HG02981 (cell line): Measurements from ENCODE around the gene A1BG.
A peak's percentile ranks its signal among the peaks of the same experiment; 100 is the strongest.
"Not testable (repeated sequence)": the region's sequence is repeated elsewhere in the genome, so short reads cannot be mapped to it uniquely, and the experiment has no call there.

ENCODE experiments used
- ATAC-seq: cut with Tn5 transposase; IDR thresholded peaks from one replicate; pipeline ENCODE4 v1.9.1; 2021; ENCODE audit warnings: mild to moderate bottlenecking, moderate library complexity; ENCODE audit not compliant: unreplicated experiment

The A1BG gene

DNA sequence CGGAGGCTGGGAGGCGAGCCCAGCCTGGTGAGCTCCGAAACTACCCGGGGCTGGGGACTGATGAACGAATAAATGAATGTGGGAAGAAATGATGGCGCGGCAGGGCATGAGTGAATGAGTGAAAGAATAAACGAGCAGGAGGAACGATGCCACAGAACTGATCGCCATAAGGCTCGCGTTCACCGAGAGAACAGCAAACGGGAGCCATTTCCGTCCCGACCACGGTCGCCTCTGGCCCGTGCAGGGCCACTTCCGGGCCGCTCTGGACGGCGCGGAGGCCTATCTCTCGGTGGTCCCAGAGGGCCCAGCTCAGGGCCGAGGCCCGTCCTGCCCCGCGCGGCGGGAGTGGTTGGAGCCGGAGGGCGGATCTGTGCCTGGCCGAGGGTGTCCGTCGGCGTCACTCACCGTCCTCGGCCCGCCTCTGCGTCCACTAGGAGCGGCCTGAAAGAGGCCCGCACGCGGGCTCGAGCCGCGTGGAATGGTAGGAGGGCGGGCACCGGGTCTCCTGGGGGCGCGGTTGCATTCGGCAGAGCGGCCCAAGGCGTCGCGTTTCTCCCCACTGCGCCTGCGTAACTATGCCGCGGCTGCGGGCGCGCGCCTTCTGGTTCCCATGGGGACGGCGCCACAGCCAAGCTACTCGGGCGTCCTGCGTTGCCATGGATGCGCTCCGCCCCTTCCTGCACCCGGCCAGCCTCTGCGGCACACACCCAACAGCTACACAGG is 9.1 kb upstream of the A1BG start, which contains the start of gene ZNF497:
TSS of gene ZNF497 (minus strand) at position 480 of the 723 bp plus-strand sequence. CDS start 5,116 bp downstream, outside the sequence.
- ATAC-seq: peak; percentile 83

DNA sequence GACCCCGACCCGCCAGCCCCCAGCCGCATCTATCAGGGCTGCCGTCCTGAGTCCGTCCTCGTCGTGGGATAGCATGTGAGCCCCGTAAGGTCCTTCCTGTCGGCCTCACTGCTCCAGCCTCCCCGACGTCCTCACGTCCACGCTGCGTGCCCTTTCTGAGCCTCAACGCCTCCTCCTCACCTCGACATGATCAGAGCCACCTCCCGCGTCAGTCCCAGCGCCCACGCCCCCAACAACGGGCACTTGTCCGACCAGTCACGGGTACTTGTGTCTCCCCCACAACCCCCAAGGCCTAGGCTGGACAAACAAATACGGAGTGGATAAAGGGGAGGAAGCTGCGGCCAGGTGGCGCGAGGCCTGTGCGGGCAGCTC is 8.6 kb upstream of the A1BG start:
- ATAC-seq: peak; percentile 15

DNA sequence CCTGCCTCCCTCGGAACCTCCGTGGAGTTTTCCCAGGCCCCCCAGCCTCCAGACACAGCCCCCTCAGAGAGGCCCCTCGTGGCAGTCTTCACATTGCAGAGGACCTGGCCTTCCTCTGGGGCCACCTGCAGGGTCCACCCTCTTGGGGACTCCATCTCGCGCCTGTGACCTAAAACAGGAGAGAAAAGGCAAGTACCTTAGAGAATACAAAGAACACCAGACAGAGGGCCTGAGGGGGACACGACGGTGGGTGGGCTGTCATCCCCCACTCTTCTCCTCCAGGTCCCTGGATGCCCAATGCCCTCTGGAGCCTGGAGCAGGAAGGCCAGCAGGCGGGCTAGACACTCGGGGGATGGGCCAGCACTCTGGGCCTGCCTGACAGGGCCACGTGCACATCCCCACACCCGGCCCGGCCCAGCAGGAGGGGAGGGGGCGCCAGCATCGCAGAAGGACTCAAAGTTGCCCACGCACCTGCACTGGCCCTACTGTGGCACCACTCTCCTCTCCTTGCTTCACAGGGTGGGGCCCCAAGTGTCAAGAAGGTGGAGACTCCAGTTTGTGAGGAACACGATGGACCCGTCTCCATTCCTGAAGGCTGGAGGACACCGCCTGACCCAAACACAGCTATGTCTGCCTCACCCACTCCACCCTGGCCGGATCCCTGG is 4.3 kb upstream of the A1BG start:
- no peak for ATAC-seq

DNA sequence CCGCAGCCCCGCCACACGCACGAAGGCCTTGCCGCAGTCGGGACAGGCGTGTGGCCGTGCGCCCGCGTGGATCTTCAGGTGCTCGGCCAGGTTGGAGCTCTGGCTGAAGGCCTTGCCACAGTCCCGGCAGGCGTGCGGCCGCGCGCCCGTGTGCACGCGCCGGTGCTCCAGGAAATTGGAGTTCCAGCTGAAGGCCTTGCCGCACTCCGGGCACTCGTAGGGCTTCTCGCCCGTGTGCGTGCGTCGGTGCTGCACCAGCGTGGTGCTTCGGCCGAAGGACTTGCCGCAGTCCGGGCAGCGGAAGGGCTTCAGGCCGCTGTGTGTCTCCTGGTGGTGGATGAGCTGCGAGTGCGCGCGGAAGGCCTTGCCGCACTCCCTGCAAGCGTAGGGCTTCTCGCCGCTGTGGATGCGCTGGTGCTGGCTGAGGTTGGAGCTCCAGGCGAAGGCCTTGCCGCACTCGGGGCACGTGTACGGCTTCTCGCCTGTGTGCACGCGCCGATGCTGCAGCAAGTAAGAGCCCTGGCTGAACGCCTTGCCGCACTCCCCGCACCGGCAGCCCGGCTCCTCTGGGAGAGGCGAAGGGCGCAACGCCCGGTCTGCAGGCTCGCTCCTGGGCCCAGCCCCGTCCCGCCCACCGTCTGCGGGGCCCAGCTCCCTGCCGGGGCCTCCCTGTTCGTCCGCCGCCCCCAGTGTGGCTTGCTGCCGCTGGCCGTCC is 3.6 kb upstream of the A1BG start:
- no peak for ATAC-seq

DNA sequence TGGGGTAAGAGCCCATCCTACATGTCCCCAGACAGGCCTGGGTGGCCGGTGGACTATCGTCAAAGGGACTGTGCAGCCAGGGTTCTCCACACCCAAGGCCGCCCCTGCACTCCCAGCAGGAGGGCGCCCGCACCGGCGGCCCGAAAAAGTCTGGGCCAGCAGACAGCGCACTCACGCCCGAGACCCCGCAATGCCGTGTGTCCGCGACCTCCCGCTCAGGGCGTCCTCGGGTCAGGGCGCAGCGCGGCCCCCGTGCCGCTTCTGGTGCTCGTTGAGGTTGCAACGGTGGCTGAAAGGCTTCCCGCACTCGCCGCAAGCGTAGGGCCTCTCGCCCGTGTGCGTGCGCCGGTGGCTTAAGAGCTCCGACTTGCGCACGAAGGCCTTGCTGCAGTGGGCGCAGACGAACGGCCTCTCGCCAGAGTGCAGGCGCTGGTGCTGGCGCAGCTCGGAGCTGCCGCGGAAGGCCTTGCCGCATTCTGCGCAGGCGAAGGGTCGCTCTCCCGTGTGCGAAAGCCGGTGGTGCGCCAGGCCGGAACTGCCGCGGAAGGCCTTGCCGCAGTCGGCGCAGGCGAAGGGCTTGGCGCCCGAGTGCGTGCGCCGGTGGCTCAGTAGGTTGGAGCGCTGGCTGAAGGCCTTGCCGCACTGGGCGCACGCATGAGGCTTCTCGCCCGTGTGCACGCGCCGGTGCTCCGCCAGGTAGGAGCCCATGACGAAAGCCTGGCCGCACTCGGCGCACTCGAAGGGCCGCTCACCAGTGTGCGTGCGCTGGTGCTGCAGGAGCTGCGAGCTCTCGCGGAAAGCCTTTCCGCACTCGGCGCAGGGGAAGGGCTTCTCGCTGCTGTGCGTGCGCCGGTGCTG is 2.8 kb upstream of the A1BG start:
- ATAC-seq: no peak

DNA sequence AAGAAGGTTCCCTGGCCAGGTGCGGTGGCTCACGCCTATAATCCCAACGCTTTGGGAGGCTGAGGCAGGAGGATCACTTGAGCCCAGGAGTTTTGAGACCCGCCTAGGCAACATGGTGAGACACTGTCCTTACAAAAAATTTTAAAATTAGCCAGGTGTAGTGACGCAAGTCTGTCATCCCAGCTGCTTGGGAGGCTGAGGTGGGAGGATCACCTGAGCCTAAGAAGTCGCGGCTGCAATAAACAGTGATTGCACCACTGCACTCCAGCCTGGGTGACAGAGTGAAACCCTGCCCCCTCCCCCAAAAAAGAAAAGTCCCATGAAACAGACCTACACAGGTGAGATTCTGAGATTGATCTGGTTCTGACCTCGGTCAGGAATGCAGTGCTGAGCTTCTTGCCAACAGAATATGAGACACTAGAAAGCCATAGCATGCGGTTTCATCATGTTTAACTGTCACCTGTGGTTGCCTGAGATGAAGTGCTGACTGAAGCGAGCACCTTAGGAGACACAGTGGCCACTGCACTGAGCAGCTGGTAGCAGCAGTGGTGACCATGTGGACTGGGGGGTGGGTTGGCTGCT is 2.0 kb upstream of the A1BG start:
- no peak for ATAC-seq

DNA sequence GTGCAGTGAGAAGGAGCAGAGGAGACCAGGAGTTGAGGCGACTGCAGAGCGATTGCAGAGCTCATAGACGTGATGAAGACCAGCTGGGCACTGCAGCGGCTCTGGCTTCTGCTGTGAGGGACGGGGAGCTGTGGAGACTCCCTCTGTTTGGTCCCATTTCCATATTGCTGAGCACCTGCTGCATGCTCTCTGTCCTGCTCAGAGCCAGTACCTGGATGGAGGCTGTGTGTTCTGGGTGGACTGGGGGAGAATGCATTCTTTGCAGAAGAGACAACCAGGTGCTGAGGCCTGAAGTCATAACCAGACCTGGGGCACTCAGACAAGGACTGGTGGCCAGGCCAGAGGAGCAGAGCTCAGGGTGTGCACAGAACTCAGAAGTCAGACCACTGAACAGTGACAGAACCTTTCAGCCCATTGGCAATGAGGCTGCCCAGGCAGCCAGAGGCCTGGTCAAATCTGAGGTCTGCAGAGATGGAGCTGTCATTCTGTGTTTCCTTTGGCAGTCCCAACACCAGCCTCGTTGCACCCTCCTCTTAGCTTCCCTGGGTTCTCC is 1.3 kb upstream of the A1BG start:
- no peak for ATAC-seq

DNA sequence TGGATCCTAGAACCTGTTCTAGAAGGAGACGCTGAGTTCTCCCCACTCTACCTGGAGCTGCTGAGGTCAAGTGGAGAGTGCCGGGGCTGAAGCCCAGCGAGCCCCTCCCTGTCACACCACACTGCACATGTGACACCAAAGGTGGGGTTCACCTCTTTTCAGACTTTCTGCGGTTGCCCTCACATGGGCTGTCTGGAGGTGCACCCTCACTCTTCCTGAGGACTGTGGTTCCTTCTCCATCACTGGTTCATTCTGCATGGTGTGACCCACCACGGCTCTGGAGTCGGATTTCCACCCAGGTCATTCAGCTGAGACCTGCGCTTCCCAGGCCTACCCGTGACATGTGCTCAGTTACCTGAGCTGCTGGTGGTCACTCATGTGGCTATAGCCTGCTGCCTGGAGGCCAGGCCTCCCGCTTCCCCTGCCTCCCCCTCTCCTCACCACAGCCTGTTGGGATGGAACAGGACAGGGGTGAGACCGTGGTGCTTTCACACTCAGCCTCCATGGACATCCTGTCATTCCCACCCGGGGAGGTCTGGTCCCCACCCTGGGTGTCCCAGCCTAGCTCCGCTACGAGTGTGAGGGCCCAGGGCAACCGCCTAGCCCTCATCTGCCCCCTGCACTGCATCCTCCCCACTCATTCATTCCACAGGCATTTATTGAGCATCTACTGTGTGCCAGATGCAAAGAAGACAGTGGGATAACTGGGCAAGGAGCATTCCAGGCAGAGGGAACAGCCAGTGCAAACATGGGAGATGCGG is 605 bp upstream of the A1BG start:
- ATAC-seq: no peak

DNA sequence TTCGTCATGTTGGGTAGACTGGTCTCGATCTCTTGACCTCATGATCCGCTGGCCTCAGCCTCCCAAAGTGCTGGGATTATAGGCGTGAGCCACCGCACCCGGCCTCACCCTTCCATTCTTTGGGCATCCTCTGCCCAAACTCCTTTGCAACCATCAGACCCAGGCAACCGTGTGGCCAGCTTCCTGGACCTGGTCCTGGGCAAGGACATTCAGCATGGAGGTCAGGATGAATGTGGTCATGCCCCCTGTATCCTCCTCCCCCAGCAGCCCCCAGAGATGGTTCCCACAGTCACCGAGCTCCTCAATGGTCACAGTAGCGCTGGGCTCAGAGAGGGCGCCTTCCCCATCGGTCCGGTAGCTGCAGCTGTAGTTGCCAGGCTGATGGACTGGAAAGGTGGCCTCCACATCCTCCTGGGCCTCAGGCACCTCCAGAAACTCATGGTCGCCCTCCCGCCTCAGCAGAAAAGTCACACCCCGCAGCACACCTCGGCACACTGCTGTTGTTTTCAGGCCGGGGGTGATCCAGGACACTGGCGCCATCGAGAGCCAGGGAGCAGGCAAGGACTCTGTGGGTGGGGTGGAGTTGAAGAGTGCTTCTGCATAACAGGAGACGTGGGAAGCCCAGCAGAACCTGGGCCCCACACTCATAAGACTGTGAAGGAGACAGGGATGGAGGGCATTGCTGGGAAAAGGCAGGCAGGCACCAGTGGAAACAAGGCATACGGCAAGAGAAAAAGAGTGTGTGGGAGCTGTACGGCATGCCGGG is 1.1 kb downstream of the A1BG start:
- ATAC-seq: no peak

DNA sequence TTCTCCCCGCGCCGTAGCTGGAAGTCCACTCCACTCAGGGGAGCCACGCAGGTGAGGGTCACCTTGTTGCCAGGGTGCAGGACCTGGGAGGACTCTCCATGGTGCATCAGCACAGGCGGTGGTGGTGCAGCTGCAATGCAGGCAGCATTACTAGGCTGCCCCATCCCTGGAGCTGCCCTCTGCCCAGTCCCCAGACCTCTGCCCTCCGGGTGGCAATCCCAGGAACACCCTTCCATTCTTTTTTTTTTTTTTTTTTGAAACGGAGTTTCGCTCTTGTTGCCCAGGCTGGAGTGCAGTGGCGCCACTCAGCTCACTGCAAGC is 1.8 kb downstream of the A1BG start:
- ATAC-seq: no peak

DNA sequence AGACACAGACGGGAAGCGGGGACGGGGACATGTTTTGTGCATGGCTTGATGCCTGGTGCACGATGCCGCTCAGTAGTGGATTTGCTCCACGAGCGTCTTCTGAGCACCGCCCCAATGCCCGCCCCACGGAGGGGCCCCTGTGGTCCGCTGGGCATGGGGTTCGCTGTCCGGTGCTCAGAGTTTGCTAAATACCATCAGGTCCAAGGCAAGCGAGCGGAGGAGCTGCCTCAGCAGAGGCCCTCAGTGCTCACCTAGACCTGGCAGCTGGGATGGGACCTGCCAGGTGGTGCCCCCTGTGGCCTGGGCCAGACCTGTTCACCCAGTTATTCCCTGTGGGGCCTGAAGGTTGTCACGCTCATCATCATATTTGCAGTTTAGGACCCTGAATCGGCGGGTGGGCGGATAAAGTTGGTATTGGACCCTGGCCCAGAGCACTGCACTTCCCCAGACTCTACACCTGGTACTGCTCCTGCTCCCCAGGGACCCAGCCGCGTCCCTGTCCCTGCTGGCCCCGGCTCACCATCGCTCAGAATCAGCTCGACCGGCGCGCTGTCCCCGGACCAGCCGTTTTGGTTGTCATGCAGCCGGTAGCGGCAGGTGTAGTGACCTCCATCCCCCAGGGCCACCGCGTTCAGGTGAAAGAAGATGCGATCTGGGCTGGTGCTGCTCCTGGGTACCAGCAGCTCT is 2.3 kb downstream of the A1BG start:
- ATAC-seq: no peak

DNA sequence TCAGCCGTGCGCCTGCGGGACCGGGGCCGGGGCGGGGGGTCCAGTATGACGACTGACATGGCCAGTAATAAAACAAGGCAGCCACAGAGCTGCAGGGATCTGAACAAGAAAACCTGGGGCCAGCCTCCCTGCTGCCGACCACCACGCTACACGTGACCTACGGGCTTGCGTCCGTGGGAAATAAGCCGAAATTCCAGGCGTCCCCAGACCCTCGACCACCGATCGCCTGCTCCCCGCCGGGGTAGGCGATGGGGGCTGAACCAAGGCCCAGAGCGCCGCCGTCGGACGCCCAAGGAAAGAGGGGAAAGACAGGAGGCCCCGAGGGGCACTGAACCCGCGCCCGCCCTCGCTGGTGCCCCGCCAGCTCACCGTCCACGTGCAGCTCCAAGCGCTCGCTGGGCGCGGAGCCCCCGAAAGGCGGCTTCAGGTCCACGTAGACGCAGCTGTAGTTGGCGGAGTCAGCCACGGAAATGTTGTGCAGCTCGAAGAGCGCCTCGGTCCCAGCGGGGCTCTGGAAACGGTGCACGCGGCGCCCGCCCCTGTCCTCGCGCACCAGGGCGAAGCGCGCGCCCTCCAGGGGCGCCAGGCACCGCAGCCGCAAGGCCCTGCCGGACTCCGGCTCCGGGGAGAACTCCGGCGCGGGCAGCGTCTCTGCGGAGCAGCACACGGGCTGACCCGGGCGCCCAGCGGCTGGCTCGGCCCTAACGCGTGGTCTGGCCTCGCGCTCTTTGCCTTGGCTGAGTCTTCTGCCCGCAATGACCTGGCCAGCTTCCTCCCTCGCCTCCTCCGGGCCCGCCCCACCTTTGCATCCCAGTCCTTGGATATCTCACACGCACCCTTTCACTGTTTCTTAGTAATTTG is 3.1 kb downstream of the A1BG start:
- ATAC-seq: no peak

DNA sequence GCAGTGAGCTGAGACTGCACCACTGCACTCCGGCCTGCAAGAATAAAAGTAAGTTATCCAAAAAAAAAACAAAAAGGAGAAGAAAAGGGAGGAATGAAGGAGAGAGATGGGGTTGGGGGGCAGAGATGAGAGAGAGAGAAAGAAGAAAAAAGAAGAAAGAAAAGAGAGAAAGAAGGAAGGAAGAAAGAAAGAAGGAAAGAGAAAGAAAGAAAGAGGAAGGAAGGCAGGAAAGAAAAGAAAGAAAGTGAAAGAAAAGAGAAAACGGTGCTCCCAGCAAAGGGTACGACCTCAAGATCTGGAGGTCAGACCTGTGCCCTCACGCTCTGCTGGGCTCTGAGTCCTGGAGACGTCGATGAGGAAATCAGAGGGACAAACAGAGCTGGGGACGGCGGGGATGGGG is 3.7 kb downstream of the A1BG start:
- ATAC-seq: no peak

DNA sequence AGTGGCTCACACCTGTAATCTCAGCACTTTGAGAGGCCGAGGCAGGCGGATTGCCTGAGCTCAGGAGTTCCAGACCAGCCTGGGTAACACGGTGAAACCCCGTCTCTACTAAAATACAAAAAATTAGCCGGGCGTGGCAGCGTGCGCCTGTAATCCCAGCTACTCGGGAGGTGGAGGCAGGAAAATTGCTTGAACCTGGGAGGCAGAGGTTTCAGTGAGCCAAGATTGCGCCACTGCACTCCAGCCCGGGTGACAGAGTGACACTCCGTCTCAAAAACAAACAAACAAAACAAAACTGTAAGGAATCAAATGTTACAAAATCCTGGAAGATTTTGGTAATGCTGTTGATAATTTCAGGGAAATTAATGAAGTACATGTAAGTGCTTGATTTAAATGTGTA is 5.2 kb downstream of the A1BG start:
- ATAC-seq: not testable (repeated sequence)

DNA sequence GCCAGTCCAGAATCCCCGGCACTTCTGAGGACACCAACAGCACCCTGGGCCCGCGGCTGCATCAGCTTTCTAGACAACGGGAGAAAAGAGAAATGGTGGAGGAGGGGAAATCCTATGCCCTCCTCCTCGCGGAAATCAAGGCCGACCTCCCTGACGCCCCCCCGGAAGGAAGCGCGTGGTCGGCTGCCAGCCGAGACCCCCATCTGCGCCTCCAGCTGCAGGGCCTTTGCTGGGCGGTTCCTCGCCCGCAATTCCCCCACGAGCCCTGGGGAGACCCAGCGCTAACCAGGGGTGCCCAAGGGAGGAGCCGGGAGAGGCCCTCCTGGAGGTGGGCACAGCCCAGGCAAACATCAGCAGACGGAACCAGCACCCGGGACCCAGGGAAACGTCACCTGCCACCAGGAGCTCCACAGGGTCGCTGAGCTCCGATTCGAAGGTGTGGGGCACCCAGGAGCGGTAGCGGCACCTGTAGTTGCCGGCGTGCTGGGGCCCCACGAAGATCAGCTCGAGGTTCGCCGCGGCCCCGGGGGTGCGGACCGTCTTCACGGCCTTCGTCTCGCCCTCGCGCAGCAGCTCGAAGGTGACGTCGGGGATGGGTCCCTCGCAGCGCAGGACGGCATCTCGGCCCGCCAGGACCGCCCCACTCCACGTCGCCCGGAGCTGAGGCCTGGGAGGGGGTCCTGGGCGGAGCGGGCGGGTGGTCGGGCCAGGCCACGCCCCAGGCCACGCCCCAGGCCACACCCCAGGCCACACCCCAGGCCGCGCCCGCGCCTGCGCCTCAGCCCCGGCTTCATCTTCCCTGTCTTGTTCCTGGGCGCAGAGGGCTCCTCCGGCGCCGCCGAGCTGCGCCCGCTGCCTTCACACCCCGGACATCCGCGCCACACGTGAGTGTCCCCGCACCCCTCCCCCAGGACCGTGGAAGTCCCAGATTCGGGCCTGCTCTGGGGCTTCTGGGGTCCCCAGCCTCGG is 6.0 kb downstream of the A1BG start:
- ATAC-seq: peak; percentile 85

DNA sequence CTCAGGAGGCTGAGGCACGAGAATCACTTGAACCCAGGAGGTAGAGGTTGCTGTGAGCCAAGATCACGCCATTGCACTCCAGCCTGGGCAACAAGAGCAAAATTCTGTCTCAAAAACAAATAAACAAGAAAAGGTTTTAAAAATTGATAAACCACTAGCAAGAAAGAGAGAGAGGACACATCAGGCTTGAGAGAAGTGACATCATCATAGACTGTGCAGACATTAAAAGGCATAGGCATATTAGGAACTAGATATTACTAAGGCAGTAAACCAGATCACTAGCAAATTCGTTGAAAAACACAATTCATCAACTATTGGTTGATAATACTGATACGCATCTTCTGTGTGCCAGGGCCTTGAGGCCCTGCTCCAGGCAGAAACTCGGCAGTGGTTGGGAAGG is 7.7 kb downstream of the A1BG start:
- ATAC-seq: no peak
